DOHH2 (cell line): Measurements from ENCODE around the gene RPRD1B.
"Not testable (repeated sequence)": the region's sequence is repeated elsewhere in the genome, so short reads cannot be mapped to it uniquely, and the experiment has no call there.

Experiments used
- H3F3A ChIP-seq: fragments of 200-600 bp; sonication (generic), shearing (Covaris generic); 2 replicates; pipeline ENCODE4 v1.6.0; 2016; ENCODE audit warnings: antibody characterized with exemption, mild to moderate bottlenecking; ENCODE audit not compliant: control insufficient read depth, insufficient read depth
- H3K27ac ChIP-seq: fragments of 200-600 bp; sonication (generic); 2 replicates; pipeline ENCODE4 v1.5.1; 2014; ENCODE audit warnings: low read depth, mild to moderate bottlenecking, low read length, moderate library complexity
- H3K27me3 ChIP-seq: fragments of 200-600 bp; sonication (generic); 2 replicates; pipeline ENCODE4 v1.6.1; 2014; ENCODE audit warnings: mild to moderate bottlenecking, low read length, mixed read lengths; ENCODE audit not compliant: control insufficient read depth
- H3K36me3 ChIP-seq: fragments of 200-600 bp; sonication (generic); 2 replicates; pipeline ENCODE4 v1.6.1; 2014; ENCODE audit warnings: mild to moderate bottlenecking, low read length, moderate library complexity, mixed read lengths; ENCODE audit not compliant: control insufficient read depth
- H3K4me1 ChIP-seq: fragments of 200-600 bp; sonication (generic); 2 replicates; pipeline ENCODE4 v1.6.1; 2014; ENCODE audit warnings: mild to moderate bottlenecking, low read length, mixed read lengths; ENCODE audit not compliant: control insufficient read depth
- H3K4me2 ChIP-seq: fragments of 200-600 bp; sonication (generic); 2 replicates; pipeline ENCODE4 v1.6.0; 2014; ENCODE audit warnings: mild to moderate bottlenecking, low read length, moderate library complexity
- H3K4me3 ChIP-seq: fragments of 200-600 bp; sonication (generic); 2 replicates; pipeline ENCODE4 v1.5.1; 2014; ENCODE audit warnings: mild to moderate bottlenecking, low read length, mixed read lengths
- H3K79me2 ChIP-seq: fragments of 200-600 bp; sonication (generic); 2 replicates; pipeline ENCODE4 v1.6.1; 2014; ENCODE audit warnings: mild to moderate bottlenecking, low read length, mixed read lengths; ENCODE audit not compliant: control insufficient read depth
- H3K9me2 ChIP-seq: fragments of 200-600 bp; sonication (generic); replicated peaks from 2 replicates; pipeline ENCODE4 v1.6.1; 2014; ENCODE audit warnings: mild to moderate bottlenecking, low read length, mixed read lengths; ENCODE audit not compliant: control insufficient read depth
- H3K9me3 ChIP-seq: fragments of 200-600 bp; sonication (generic); 2 replicates; pipeline ENCODE4 v1.6.1; 2014; ENCODE audit warnings: antibody characterized with exemption, low read length, mixed read lengths; ENCODE audit not compliant: control insufficient read depth, insufficient read depth
- H4K20me1 ChIP-seq: fragments of 200-600 bp; sonication (generic); 2 replicates; pipeline ENCODE4 v1.6.0; 2014; ENCODE audit warnings: low read depth, mild to moderate bottlenecking, antibody characterized with exemption, low read length, moderate library complexity; ENCODE audit not compliant: control insufficient read depth, insufficient read depth
- CTCF ChIP-seq: fragments of 200-600 bp; sonication (generic); IDR thresholded peaks from one replicate; pipeline ENCODE4 v1.5.1; 2014; ENCODE audit warnings: antibody characterized with exemption, mild to moderate bottlenecking, low read depth, low read length; ENCODE audit not compliant: poor library complexity, severe bottlenecking
- EZH2phosphoT487 ChIP-seq: fragments of 200-600 bp; sonication (generic); IDR thresholded peaks from 2 replicates; pipeline ENCODE4 v1.6.1; 2017; ENCODE audit warnings: borderline replicate concordance, mild to moderate bottlenecking, antibody characterized with exemption, low read length, moderate library complexity, mixed read lengths

The RPRD1B gene

DNA sequence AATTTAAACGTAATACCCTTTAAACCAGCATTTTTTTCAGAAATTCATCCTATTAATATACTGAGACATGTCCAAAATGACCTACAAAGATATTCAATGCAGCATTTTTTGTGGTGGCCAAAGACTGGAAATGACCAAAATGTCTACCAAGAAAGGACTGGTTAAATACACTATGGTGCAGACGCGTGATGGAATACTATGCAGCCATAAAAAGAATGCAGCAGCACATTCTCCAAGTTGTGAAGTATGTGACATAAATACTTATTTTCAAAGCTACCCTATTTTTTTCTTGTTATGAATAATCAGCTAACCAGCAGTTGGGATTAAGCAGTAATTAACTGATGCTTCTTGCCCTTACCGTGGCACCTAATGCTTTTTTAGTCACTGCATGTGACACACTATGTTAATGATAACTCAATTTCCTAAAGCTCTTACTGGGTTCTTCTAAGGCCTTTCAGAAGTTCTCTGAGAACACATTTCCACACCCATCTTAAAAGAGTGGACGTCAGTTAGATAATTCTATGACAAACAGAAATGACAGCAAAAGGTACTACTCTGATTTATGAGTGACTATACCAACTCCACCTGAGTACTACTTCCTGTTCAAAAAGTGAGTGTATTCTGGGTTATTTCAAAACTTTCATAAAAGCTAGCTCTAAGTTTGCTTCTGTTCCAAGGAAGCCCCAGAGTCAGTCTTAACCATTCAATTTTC lies 25.2 kb upstream of the RPRD1B start:
- Histone ChIP-seq H3K27me3 (no peaks in the 10 kb centered on the region), H3K27ac (no peak overlapping the region), H3K4me1 (no peaks in the 10 kb centered on the region), H3K79me2 (peaks cover 61% of the 10 kb centered on the region), H3F3A (no peaks in the 10 kb centered on the region), H3K9me2 (no peaks in the 10 kb centered on the region), H3K4me2 (no peak overlapping the region), H3K36me3 (peaks cover 73% of the 10 kb centered on the region), H3K9me3 (no peaks in the 10 kb centered on the region), H3K4me3 (no peak overlapping the region), H4K20me1 (peaks cover 5% of the 10 kb centered on the region)
- TF ChIP-seq EZH2phosphoT487: no peak
- TF ChIP-seq CTCF: no peak

DNA sequence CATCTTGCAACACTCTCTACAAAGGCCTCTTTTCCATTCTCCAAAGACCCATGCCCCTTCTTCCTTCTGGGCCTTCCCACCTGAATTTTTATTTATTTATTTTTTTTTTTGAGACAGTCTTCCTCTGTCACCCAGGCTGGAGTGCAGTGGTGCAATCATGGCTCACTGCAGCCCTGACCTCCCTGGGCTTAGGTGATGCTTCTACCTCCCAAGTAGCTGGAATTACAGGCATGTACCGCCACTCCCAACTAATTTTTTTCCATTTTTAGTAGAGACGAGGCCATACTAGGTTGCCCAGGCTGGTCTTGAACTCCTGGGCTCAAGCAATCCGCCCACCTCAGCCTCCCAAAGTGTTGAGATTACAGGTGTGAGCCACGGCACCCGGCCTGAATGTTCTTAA lies 24.1 kb upstream of the RPRD1B start:
- H4K20me1 ChIP-seq, H3K27me3 ChIP-seq, H3K4me2 ChIP-seq, H3K9me2 ChIP-seq, H3K27ac ChIP-seq, H3F3A ChIP-seq, H3K4me3 ChIP-seq, H3K4me1 ChIP-seq, H3K9me3 ChIP-seq: not testable (repeated sequence)
- H3K36me3 ChIP-seq: peaks cover 77% of the 10 kb centered on the region
- peaks cover 68% of the 10 kb centered on the region for H3K79me2 ChIP-seq

DNA sequence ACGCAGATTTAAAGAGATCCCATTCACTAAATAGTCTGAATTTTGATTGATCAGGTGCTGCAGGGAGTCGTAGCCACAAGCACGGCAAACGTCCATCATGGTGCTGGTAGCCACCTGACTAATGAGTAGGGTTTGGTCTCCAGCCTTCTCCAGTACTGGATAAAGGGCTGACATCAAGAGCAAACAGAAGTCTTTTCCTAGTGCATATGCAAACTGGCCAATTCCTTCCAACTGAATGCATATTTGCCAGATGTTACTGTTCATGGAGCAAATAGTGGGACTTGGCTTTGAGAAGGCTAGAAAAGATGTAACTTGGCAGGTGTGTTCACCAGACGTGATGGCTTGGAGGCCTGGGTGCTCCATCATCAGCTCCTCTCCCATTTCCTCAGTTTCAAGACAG lies 21.9 kb upstream of the RPRD1B start:
- no peaks in the 10 kb centered on the region for H3K9me2 ChIP-seq
- H3K9me3 ChIP-seq: no peaks in the 10 kb centered on the region
- no peak overlapping the region for H3K4me3 ChIP-seq
- TF ChIP-seq CTCF (no peak), EZH2phosphoT487 (no peak)
- no peaks in the 10 kb centered on the region for H3K27me3 ChIP-seq
- H3F3A ChIP-seq: no peaks in the 10 kb centered on the region
- H4K20me1 ChIP-seq: peaks cover 5% of the 10 kb centered on the region
- H3K79me2 ChIP-seq: peaks cover 79% of the 10 kb centered on the region
- peaks cover 79% of the 10 kb centered on the region for H3K36me3 ChIP-seq
- no peaks in the 10 kb centered on the region for H3K4me1 ChIP-seq
- no peak overlapping the region for H3K27ac ChIP-seq
- no peak overlapping the region for H3K4me2 ChIP-seq

DNA sequence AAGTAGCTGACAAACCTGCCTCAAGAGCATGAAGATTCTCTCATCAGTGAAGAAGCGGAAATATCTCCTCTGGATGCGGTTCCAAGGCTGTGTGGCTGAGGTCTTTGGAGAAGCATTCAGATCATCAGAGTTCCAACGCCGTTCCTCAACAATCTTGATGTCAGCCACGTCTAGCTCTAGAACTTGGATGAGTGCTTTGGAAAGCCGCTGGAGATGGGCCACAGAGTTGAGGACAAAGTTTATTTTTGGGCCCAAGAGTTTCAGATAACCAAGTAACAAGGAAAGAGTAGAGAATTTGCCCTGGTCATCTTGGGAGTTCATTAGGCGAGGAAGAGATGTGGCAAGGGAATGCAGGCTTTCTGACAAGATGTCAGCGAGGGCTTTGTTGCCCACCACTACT lies 21.2 kb upstream of the RPRD1B start:
- no peaks in the 10 kb centered on the region for H3F3A ChIP-seq
- no peaks in the 10 kb centered on the region for H3K27me3 ChIP-seq
- H3K4me2 ChIP-seq: no peak overlapping the region
- peaks cover 79% of the 10 kb centered on the region for H3K79me2 ChIP-seq
- H3K27ac ChIP-seq: no peak overlapping the region
- H3K36me3 ChIP-seq: peaks cover 79% of the 10 kb centered on the region
- no peak overlapping the region for H3K4me3 ChIP-seq
- TF ChIP-seq CTCF (no peak), EZH2phosphoT487 (no peak)
- no peaks in the 10 kb centered on the region for H3K9me3 ChIP-seq
- peaks cover 5% of the 10 kb centered on the region for H4K20me1 ChIP-seq
- H3K4me1 ChIP-seq: no peaks in the 10 kb centered on the region
- H3K9me2 ChIP-seq: no peaks in the 10 kb centered on the region
